ENCODE data around the gene B3GALT6.
A peak's percentile ranks its signal among the peaks of the same experiment; 100 is the strongest.

B3GALT6 gene

GRCh38 chr1:1199961-1200875 is 31.8 kb upstream of the B3GALT6 start:
- in situ Hi-C loops (cut with MboI; ENCODE audit: low pct_unique_long_range_greater_than_20kb, low sequenced_read_pairs) = no loop called here
- DNase-seq = no peak

GRCh38 chr1:1200876-1201810 is 30.9 kb upstream of the B3GALT6 start:
- peak; percentile 41 for DNase-seq
- in situ Hi-C loops (cut with MboI; ENCODE audit: low pct_unique_long_range_greater_than_20kb, low sequenced_read_pairs) = no loop called here

- in situ Hi-C loops (cut with MboI; ENCODE audit: low pct_unique_long_range_greater_than_20kb, low sequenced_read_pairs) = no loop called here
- no peak for DNase-seq
Observed at GRCh38 chr1:1202831-1203560, 29.0 kb upstream of the B3GALT6 start.

- in situ Hi-C loops (cut with MboI; ENCODE audit: low pct_unique_long_range_greater_than_20kb, low sequenced_read_pairs) = no loop called here
- no peak for DNase-seq
Observed at GRCh38 chr1:1203561-1204424, 28.2 kb upstream of the B3GALT6 start.

- in situ Hi-C loops (cut with MboI; ENCODE audit: low pct_unique_long_range_greater_than_20kb, low sequenced_read_pairs) = no loop called here
- no peak for DNase-seq
Observed at GRCh38 chr1:1204425-1204920, 27.6 kb upstream of the B3GALT6 start.

GRCh38 chr1:1204998-1205768 is 26.9 kb upstream of the B3GALT6 start:
- no peak for DNase-seq
- in situ Hi-C loops (cut with MboI; ENCODE audit: low pct_unique_long_range_greater_than_20kb, low sequenced_read_pairs) = no loop called here

GRCh38 chr1:1205769-1206375 is 26.2 kb upstream of the B3GALT6 start:
- in situ Hi-C loops (cut with MboI; ENCODE audit: low pct_unique_long_range_greater_than_20kb, low sequenced_read_pairs) = no loop called here
- no peak for DNase-seq

GRCh38 chr1:1206376-1206965 is 25.6 kb upstream of the B3GALT6 start, which contains the start of gene TNFRSF18:
Gene TNFRSF18 (minus strand): TSS chr1:1206592. CDS start chr1:1206571, 21 bp downstream.
- in situ Hi-C loops (cut with MboI; ENCODE audit: low pct_unique_long_range_greater_than_20kb, low sequenced_read_pairs) = no loop called here
- no peak for DNase-seq

GRCh38 chr1:1206966-1207531 is 25.0 kb upstream of the B3GALT6 start:
- no peak for DNase-seq
- in situ Hi-C loops (cut with MboI; ENCODE audit: low pct_unique_long_range_greater_than_20kb, low sequenced_read_pairs) = no loop called here

GRCh38 chr1:1207571-1207892 is 24.5 kb upstream of the B3GALT6 start:
- DNase-seq = no peak
- in situ Hi-C loops (cut with MboI; ENCODE audit: low pct_unique_long_range_greater_than_20kb, low sequenced_read_pairs) = no loop called here

- peak; percentile 88 for DNase-seq
- in situ Hi-C loops (cut with MboI; ENCODE audit: low pct_unique_long_range_greater_than_20kb, low sequenced_read_pairs) = no loop called here
Observed at GRCh38 chr1:1208713-1209433, 23.2 kb upstream of the B3GALT6 start.

GRCh38 chr1:1210726-1211540 is 21.1 kb upstream of the B3GALT6 start:
- no peak for DNase-seq
- in situ Hi-C loops (cut with MboI; ENCODE audit: low pct_unique_long_range_greater_than_20kb, low sequenced_read_pairs) = no loop called here

- DNase-seq = no peak
- in situ Hi-C loops (cut with MboI; ENCODE audit: low pct_unique_long_range_greater_than_20kb, low sequenced_read_pairs) = no loop called here
Observed at GRCh38 chr1:1211541-1212441, 20.2 kb upstream of the B3GALT6 start.

- peak; percentile 74 for DNase-seq
- in situ Hi-C loops (cut with MboI; ENCODE audit: low pct_unique_long_range_greater_than_20kb, low sequenced_read_pairs) = no loop called here
Observed at GRCh38 chr1:1212780-1213344, 19.2 kb upstream of the B3GALT6 start.

Measured in KBM-7 (cell line).